Neural cell (in vitro differentiated cells): ENCODE measurements around the gene SEZ6L2.

Experiments used
- CTCF ChIP-seq: fragments of 450-650 bp; IDR thresholded peaks from 2 replicates; pipeline ENCODE4 v1.5.1; 2014; ENCODE audit warnings: antibody characterized with exemption, mild to moderate bottlenecking, moderate library complexity; ENCODE audit not compliant: poor library complexity, severe bottlenecking
- POLR2AphosphoS5 ChIP-seq: IDR thresholded peaks from 2 replicates; pipeline ENCODE4 v1.6.1; 2012
- RAD21 ChIP-seq: fragments of 450-650 bp; conservative IDR thresholded peaks from 2 replicates; pipeline ENCODE4 v1.6.1; 2014; ENCODE audit warnings: antibody characterized with exemption, mild to moderate bottlenecking, moderate library complexity

- TF ChIP-seq CTCF (no peak), POLR2AphosphoS5 (no peak), RAD21 (no peak)
Observed at GRCh38 chr16:29921034-29921385, 21.7 kb upstream of the SEZ6L2 start.
